IMR-90 (cell line): ENCODE results near the gene CGGBP1. TPM values are rescaled to one million over a fixed set of nuclear protein-coding genes. Genes with fewer than 3 reads are reported as not detected.
A peak's percentile ranks its signal among the peaks of the same experiment; 100 is the strongest.

ENCODE experiments used
- ATAC-seq: fragments of 200-7000 bp; cut with Tn5 transposase; 2 replicates; pipeline ENCODE4 v1.9.1; 2020; ENCODE audit warnings: low read depth, mild to moderate bottlenecking, moderate library complexity
- BruUV-seq: library from RNA; stranded (reverse); fragments of 400-500 nt; replicated peaks from 2 replicates; lab custom pipeline; 2021; lab: Mats Ljungman, UMichigan
- CTCF ChIA-PET: fragments of 300-600 bp; formaldehyde crosslinking; extraction: SDS; loops from one replicate; lab custom pipeline; 2021; ENCODE audit warnings: antibody characterized with exemption; lab: Yijun Ruan, JAX
- POLR2A ChIA-PET: fragments of 300-600 bp; sonication (Branson Sonifier 250); formaldehyde crosslinking; loops from one replicate; lab custom pipeline; 2022; ENCODE audit warnings: antibody characterized with exemption; ENCODE audit not compliant: unreplicated experiment; lab: Charles Lee
- DNase-seq: peaks from one replicate; pipeline ENCODE4 v3.0.0; 2013
- H2AFZ ChIP-seq: replicated peaks from 2 replicates; pipeline ENCODE3; 2013; ENCODE audit warnings: low read length, mild to moderate bottlenecking; ENCODE audit not compliant: poor library complexity
- H2AK5ac ChIP-seq: 2 replicates; pipeline ENCODE4 v1.6.1; 2013; ENCODE audit warnings: low read depth, low read length, inconsistent platforms
- H2AK9ac ChIP-seq: replicated peaks from 2 replicates; pipeline ENCODE3; 2013; ENCODE audit warnings: mild to moderate bottlenecking, low read depth, low read length, moderate library complexity; ENCODE audit not compliant: poor library complexity
- H2BK120ac ChIP-seq: 2 replicates; pipeline ENCODE4 v1.6.1; 2013; ENCODE audit warnings: low read depth, low read length, inconsistent platforms
- H2BK15ac ChIP-seq: 3 replicates; pipeline ENCODE4 v1.6.1; 2013; ENCODE audit warnings: low read depth, low read length, inconsistent platforms
- H2BK20ac ChIP-seq: 2 replicates; pipeline ENCODE4 v1.6.1; 2013; ENCODE audit warnings: low read depth, mild to moderate bottlenecking, inconsistent platforms, low read length, moderate library complexity
- H2BK5ac ChIP-seq: 2 replicates; pipeline ENCODE4 v1.6.1; 2013; ENCODE audit warnings: mild to moderate bottlenecking, low read depth, low read length, inconsistent platforms; ENCODE audit not compliant: poor library complexity, severe bottlenecking
- H3K14ac ChIP-seq: replicated peaks from 2 replicates; pipeline ENCODE4 v1.6.1; 2013; ENCODE audit warnings: low read depth, low read length, inconsistent platforms
- H3K18ac ChIP-seq: 2 replicates; pipeline ENCODE4 v1.6.1; 2013; ENCODE audit warnings: low read depth, low read length, control low read depth
- H3K23ac ChIP-seq: 2 replicates; pipeline ENCODE4 v1.6.1; 2013; ENCODE audit warnings: low read depth, low read length, inconsistent platforms
- H3K27ac ChIP-seq: 2 replicates; pipeline ENCODE4 v1.5.1; 2013; ENCODE audit warnings: mild to moderate bottlenecking, control low read depth, low read length; ENCODE audit not compliant: insufficient read depth
- H3K27me3 ChIP-seq: 2 replicates; pipeline ENCODE4 v1.6.1; 2013; ENCODE audit warnings: low read length; ENCODE audit not compliant: control insufficient read depth, insufficient read depth
- H3K36me3 ChIP-seq: 2 replicates; pipeline ENCODE4 v1.6.1; 2013; ENCODE audit warnings: low read length, mixed read lengths; ENCODE audit not compliant: control insufficient read depth, insufficient read depth
- H3K4ac ChIP-seq: 2 replicates; pipeline ENCODE4 v1.6.1; 2013; ENCODE audit warnings: low read depth, low read length, inconsistent platforms
- H3K4me1 ChIP-seq: 2 replicates; pipeline ENCODE4 v1.6.1; 2013; ENCODE audit warnings: low read length, mixed read lengths; ENCODE audit not compliant: control insufficient read depth, insufficient read depth
- H3K4me2 ChIP-seq: 2 replicates; pipeline ENCODE4 v1.6.1; 2013; ENCODE audit warnings: low read depth, mild to moderate bottlenecking, control low read depth, low read length, moderate library complexity
- H3K4me3 ChIP-seq: 2 replicates; pipeline ENCODE4 v1.5.1; 2013; ENCODE audit warnings: low read depth, mild to moderate bottlenecking, control low read depth, low read length, moderate library complexity; ENCODE audit not compliant: insufficient read depth
- H3K56ac ChIP-seq: 2 replicates; pipeline ENCODE4 v1.6.1; 2013; ENCODE audit warnings: low read length, inconsistent platforms; ENCODE audit not compliant: insufficient read depth; ENCODE audit errors: extremely low read depth
- H3K79me1 ChIP-seq, 2 experiments: 2 replicates each; pipeline ENCODE4 v1.6.1; 2013; ENCODE audit warnings: low read length in 2 of 2, inconsistent platforms in 1 of 2, low read depth in 1 of 2
- H3K9ac ChIP-seq: 2 replicates; pipeline ENCODE4 v1.6.1; 2013; ENCODE audit warnings: low read depth, low read length, control low read depth
- H3K9me1 ChIP-seq: 2 replicates; pipeline ENCODE4 v1.6.1; 2013; ENCODE audit warnings: low read length, inconsistent platforms; ENCODE audit not compliant: insufficient read depth
- H3K9me3 ChIP-seq: 2 replicates; pipeline ENCODE4 v1.6.1; 2013; ENCODE audit warnings: low read length; ENCODE audit not compliant: control insufficient read depth, insufficient read depth
- H4K20me1 ChIP-seq: 2 replicates; pipeline ENCODE4 v1.6.1; 2013; ENCODE audit warnings: low read length, inconsistent platforms; ENCODE audit not compliant: insufficient read depth
- H4K5ac ChIP-seq: 2 replicates; pipeline ENCODE4 v1.6.1; 2013; ENCODE audit warnings: mild to moderate bottlenecking, low read depth, low read length, control low read depth
- H4K8ac ChIP-seq, 2 experiments: 2 replicates each; pipeline ENCODE4 v1.6.1; 2013; ENCODE audit warnings: low read depth in 2 of 2, low read length in 2 of 2, control low read depth in 1 of 2, inconsistent platforms in 1 of 2
- H4K91ac ChIP-seq: 2 replicates; pipeline ENCODE4 v1.6.1; 2013; ENCODE audit warnings: low read depth, low read length, inconsistent platforms; ENCODE audit not compliant: insufficient read depth
- BHLHE40 ChIP-seq: fragments of 150-350 bp; IDR thresholded peaks from 2 replicates; pipeline ENCODE4 v1.6.1; 2016; ENCODE audit warnings: mild to moderate bottlenecking, low read depth, low read length
- CEBPB ChIP-seq: IDR thresholded peaks from 2 replicates; pipeline ENCODE4 v1.6.1; 2012; ENCODE audit warnings: low read depth, low read length, improper control_type of control experiment
- CHD1 ChIP-seq: IDR thresholded peaks from 2 replicates; pipeline ENCODE4 v1.6.1; 2012; ENCODE audit warnings: low read depth, low read length, improper control_type of control experiment
- FOS ChIP-seq: fragments of 150-350 bp; IDR thresholded peaks from 2 replicates; pipeline ENCODE4 v1.6.1; 2016; ENCODE audit warnings: low read depth, low read length
- MAFK ChIP-seq: IDR thresholded peaks from 2 replicates; pipeline ENCODE4 v1.6.1; 2012; ENCODE audit warnings: low read depth, low read length, improper control_type of control experiment
- MAZ ChIP-seq: IDR thresholded peaks from 2 replicates; pipeline ENCODE4 v1.6.1; 2012; ENCODE audit warnings: low read depth, mild to moderate bottlenecking, low read length, improper control_type of control experiment, moderate library complexity, borderline replicate concordance
- MXI1 ChIP-seq: IDR thresholded peaks from 2 replicates; pipeline ENCODE4 v1.6.1; 2012; ENCODE audit warnings: low read depth, mild to moderate bottlenecking, low read length, moderate library complexity, borderline replicate concordance
- NFE2L2 ChIP-seq: fragments of 150-350 bp; IDR thresholded peaks from 2 replicates; pipeline ENCODE4 v1.6.1; 2016; ENCODE audit warnings: low read depth, mild to moderate bottlenecking, low read length
- POLR2A ChIP-seq: IDR thresholded peaks from 2 replicates; pipeline ENCODE4 v1.6.1; 2012; ENCODE audit warnings: mild to moderate bottlenecking, low read depth, low read length
- RAD21 ChIP-seq: IDR thresholded peaks from 2 replicates; pipeline ENCODE4 v1.6.1; 2012; ENCODE audit warnings: low read length, improper control_type of control experiment
- RCOR1 ChIP-seq: IDR thresholded peaks from 2 replicates; pipeline ENCODE4 v1.6.1; 2012; ENCODE audit warnings: mild to moderate bottlenecking, low read length, improper control_type of control experiment; ENCODE audit not compliant: insufficient replicate concordance
- RFX5 ChIP-seq: IDR thresholded peaks from 2 replicates; pipeline ENCODE4 v1.8.0; 2012; ENCODE audit warnings: low read depth, mild to moderate bottlenecking, low read length, moderate library complexity
- SMC3 ChIP-seq: fragments of 150-350 bp; IDR thresholded peaks from 2 replicates; pipeline ENCODE4 v1.6.1; 2016; ENCODE audit warnings: low read depth, mild to moderate bottlenecking, antibody characterized with exemption, low read length, moderate library complexity
- WGBS, 2 experiments: methylation state at CpG; one replicate each; pipeline versions ENCODE4 v1.1.5 to v1.1.7; 2013; ENCODE audit warnings: missing lambda C conversion rate in 2 of 2; ENCODE audit not compliant: insufficient read length in 1 of 2; ENCODE audit errors: extremely low coverage in 2 of 2; 5-methylcytosine and 5-hydroxymethylcytosine counted together
- dilution Hi-C: fragments of 300-500 bp; cut with HindIII; formaldehyde crosslinking; loops from one replicate; pipeline ENCODE4 v1.14.3; 2018; ENCODE audit warnings: low sequenced_read_pairs; ENCODE audit not compliant: unreplicated experiment
- in situ Hi-C: fragments of 300-500 bp; cut with MboI; formaldehyde crosslinking; loops from 3 replicates; pipeline ENCODE4 v1.14.3; 2019; ENCODE audit warnings: low sequenced_read_pairs, inconsistent platforms, mixed read lengths
- intact Hi-C: fragments of 100-400 bp; cut with micrococcal nuclease; formaldehyde crosslinking; loops from 2 replicates; pipeline ENCODE4 v1.10.0; 2022
- polyA plus RNA-seq, 3 experiments: library from polyadenylated mRNA; depleted of rRNA; stranded (reverse); fragments of >200 nt; gene quantifications; 2 replicates each; pipeline ENCODE4 v1.2.3, GENCODE V29; 2012; ENCODE audit warnings: low replicate concordance in 1 of 3
- total RNA-seq: library from RNA; depleted of rRNA; stranded (reverse); fragments of >200 nt; gene quantifications from 2 replicates; pipeline ENCODE4 v1.2.3, GENCODE V29; 2012
- TF ChIP-seq, protein P1 (sequence below): conservative IDR thresholded peaks from 2 replicates; pipeline ENCODE4 v1.5.1; 2012; ENCODE audit warnings: mild to moderate bottlenecking, low read depth, low read length, improper control_type of control experiment
- TF ChIP-seq, protein P2 (sequence below): fragments of 150-350 bp; IDR thresholded peaks from 2 replicates; pipeline ENCODE4 v1.6.1; 2016; ENCODE audit warnings: low read depth, mild to moderate bottlenecking, low read length, moderate library complexity, borderline replicate concordance
- TF ChIP-seq, protein P3 (sequence below): fragments of 150-350 bp; IDR thresholded peaks from 2 replicates; pipeline ENCODE4 v1.6.1; 2017; ENCODE audit warnings: mild to moderate bottlenecking, antibody characterized with exemption, low read length, low read depth

CGGBP1 gene
- total and polyA plus RNA-seq, 2 of the 4 experiments (the other 2 are of a cell fraction): 42.1 to 47.7 TPM

DNA sequence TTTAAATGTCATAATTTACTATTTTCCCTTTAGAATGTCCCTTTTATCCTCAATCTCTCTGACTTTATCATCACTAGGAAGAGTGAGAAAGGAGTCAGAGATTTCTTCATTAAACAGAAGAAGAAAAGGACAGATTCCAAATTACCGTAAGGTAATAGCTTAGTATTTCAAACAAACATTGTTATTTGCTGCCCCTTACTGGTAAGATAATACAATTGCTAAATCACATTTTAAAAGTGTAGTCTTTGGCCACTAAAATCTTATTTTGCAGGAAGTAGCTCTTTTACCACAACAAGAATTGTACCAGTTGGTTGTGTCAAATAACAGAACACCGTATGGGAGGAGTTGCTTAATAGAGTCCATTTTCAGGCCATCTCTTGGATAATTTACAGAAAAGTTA, 53.7 kb downstream of the CGGBP1 start:
- no peaks in the 10 kb centered on the region for H3K79me1 ChIP-seq
- no peak overlapping the region for H3K14ac ChIP-seq
- no peak overlapping the region for H2AK9ac ChIP-seq
- H3K9me1 ChIP-seq: no peaks in the 10 kb centered on the region
- no peak overlapping the region for H3K18ac ChIP-seq
- dilution Hi-C loops: no loop called here
- peaks cover 3% of the 10 kb centered on the region for H3K27me3 ChIP-seq
- H2BK5ac ChIP-seq: no peak overlapping the region
- H3K4me1 ChIP-seq: no peaks in the 10 kb centered on the region
- H3K4ac ChIP-seq: no peak overlapping the region
- no peak overlapping the region for H2BK15ac ChIP-seq
- in situ Hi-C loops: no loop called here
- no peaks in the 10 kb centered on the region for H3K9me3 ChIP-seq
- H3K9ac ChIP-seq: no peak overlapping the region
- no peak overlapping the region for H2AFZ ChIP-seq
- CTCF ChIA-PET: interaction anchor here (1.1 kb wide), 1 partner anchor 13 kb away, joined by 3 read pairs; no protein-coding TSS in a partner anchor
- no peaks in the 10 kb centered on the region for H3K36me3 ChIP-seq
- no peak overlapping the region for H3K27ac ChIP-seq
- no peak overlapping the region for H3K23ac ChIP-seq
- no peak overlapping the region for H2BK20ac ChIP-seq
- POLR2A ChIA-PET: no interaction called here
- no peak overlapping the region for H4K5ac ChIP-seq
- no TSS peak for BruUV-seq
- H3K4me3 ChIP-seq: no peak overlapping the region
- no peak overlapping the region for H2AK5ac ChIP-seq
- no peaks in the 10 kb centered on the region for H4K20me1 ChIP-seq
- DNase-seq: peak; percentile 14
- no CpG with 5 or more reads among the region's 2 CpGs for WGBS, 2 experiments
- no peak overlapping the region for H2BK120ac ChIP-seq
- TF ChIP-seq RCOR1 (no peak), RFX5 (no peak), BHLHE40 (no peak), CEBPB (no peak), CHD1 (no peak), MAZ (no peak), FOS (no peak), RAD21 (peak; percentile 19; the same call in 1 of the 2 replicates), MXI1 (no peak), POLR2A (no peak), NFE2L2 (no peak), SMC3 (0 out of 2 replicates have a peak, but pooled peaks have one; percentile 19), MAFK (no peak)
- TF ChIP-seq, protein P1, sequence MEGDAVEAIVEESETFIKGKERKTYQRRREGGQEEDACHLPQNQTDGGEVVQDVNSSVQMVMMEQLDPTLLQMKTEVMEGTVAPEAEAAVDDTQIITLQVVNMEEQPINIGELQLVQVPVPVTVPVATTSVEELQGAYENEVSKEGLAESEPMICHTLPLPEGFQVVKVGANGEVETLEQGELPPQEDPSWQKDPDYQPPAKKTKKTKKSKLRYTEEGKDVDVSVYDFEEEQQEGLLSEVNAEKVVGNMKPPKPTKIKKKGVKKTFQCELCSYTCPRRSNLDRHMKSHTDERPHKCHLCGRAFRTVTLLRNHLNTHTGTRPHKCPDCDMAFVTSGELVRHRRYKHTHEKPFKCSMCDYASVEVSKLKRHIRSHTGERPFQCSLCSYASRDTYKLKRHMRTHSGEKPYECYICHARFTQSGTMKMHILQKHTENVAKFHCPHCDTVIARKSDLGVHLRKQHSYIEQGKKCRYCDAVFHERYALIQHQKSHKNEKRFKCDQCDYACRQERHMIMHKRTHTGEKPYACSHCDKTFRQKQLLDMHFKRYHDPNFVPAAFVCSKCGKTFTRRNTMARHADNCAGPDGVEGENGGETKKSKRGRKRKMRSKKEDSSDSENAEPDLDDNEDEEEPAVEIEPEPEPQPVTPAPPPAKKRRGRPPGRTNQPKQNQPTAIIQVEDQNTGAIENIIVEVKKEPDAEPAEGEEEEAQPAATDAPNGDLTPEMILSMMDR: peak; percentile 43
- TF ChIP-seq, protein P2, sequence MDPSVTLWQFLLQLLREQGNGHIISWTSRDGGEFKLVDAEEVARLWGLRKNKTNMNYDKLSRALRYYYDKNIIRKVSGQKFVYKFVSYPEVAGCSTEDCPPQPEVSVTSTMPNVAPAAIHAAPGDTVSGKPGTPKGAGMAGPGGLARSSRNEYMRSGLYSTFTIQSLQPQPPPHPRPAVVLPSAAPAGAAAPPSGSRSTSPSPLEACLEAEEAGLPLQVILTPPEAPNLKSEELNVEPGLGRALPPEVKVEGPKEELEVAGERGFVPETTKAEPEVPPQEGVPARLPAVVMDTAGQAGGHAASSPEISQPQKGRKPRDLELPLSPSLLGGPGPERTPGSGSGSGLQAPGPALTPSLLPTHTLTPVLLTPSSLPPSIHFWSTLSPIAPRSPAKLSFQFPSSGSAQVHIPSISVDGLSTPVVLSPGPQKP: no peak
- TF ChIP-seq, protein P3, sequence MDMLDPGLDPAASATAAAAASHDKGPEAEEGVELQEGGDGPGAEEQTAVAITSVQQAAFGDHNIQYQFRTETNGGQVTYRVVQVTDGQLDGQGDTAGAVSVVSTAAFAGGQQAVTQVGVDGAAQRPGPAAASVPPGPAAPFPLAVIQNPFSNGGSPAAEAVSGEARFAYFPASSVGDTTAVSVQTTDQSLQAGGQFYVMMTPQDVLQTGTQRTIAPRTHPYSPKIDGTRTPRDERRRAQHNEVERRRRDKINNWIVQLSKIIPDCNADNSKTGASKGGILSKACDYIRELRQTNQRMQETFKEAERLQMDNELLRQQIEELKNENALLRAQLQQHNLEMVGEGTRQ: no peak
- no peak overlapping the region for H4K8ac ChIP-seq
- no peak overlapping the region for H3K56ac ChIP-seq
- intact Hi-C loops: loop anchor here (2.0 kb wide), 2 partner anchors 54 to 1232 kb away; partner anchors contain the start of genes CGGBP1 and ZNF654
- no peak overlapping the region for H3K4me2 ChIP-seq
- no peak; the same call in 1 of the 2 replicates for ATAC-seq
- H4K91ac ChIP-seq: no peak overlapping the region
